ENCODE results near the gene CLCN1.

DNA sequence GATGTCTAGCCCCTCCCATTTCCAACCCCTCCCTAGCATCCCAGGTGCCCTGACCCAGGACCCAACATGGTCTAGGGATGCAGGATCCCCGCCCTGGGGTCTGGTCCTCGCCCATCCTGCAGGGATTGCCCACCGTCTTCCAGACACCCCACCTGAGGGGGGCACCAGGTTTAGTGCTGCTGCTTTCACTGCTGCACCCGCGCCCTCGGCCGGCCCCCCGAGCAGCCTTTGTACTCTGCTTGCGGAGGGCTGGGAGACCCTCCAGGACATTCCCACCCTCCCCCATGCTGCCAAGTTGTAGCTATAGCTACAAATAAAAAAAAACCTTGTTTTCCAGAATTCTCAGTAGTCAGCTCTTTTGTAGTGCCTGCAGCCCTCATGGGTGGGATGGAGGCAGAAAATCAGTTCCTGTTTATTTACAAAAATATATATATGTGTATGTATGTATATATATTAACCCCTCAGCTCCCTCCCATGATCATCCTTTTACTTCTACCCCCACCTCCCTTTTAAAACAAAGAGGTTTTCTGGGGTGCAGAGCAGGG is 74.9 kb downstream of the CLCN1 start:
- TF ChIP-seq, protein P1, sequence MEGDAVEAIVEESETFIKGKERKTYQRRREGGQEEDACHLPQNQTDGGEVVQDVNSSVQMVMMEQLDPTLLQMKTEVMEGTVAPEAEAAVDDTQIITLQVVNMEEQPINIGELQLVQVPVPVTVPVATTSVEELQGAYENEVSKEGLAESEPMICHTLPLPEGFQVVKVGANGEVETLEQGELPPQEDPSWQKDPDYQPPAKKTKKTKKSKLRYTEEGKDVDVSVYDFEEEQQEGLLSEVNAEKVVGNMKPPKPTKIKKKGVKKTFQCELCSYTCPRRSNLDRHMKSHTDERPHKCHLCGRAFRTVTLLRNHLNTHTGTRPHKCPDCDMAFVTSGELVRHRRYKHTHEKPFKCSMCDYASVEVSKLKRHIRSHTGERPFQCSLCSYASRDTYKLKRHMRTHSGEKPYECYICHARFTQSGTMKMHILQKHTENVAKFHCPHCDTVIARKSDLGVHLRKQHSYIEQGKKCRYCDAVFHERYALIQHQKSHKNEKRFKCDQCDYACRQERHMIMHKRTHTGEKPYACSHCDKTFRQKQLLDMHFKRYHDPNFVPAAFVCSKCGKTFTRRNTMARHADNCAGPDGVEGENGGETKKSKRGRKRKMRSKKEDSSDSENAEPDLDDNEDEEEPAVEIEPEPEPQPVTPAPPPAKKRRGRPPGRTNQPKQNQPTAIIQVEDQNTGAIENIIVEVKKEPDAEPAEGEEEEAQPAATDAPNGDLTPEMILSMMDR (conservative IDR thresholded peaks at IDR 0.05; ENCODE audit: low read length), result no peak
- no peak for TF ChIP-seq EZH2phosphoT487 (IDR thresholded peaks at IDR 0.05; ENCODE audit: borderline replicate concordance, low read depth, low read length)

Data from OCI-LY7 (cell line).